ENCODE results near the gene PFDN1.

PFDN1 gene

DNA sequence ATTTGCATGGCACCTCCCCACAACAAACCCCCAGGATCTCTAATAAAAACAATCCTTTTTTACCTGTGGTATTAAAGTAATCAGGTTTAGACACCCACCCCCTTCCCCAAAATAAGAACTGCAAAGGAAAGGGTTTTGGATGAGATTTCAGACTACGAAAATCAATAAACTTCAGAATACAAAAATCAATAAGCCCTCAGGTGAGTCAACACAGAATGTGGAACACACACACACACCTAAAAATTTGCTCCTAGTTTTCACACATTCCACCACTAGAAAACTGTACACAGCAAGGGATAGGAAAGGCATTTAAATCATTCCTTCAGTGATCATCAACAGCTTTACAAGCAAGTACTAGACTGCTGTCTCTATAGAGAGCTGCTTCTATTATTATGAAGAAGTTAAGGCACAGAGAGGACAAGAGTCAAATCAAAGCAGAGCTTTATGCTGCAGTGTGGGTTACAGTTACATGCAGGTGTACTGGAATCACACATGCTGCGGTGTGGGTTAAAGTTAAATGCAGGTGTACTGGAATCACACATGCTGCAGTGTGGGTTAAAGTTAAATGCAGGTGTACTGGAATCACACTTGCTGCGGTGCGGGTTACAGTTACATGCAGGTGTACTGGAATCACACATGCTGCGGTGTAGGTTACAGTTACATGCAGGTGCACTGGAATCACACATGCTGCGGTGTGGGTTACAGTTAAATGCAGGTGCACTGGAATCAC, 36.3 kb downstream of the PFDN1 start:
- in situ Hi-C loops (cut with MboI; ENCODE audit: low pct_unique_long_range_greater_than_20kb, low sequenced_read_pairs), result no loop called here
- DNase-seq, result no peak

DNA sequence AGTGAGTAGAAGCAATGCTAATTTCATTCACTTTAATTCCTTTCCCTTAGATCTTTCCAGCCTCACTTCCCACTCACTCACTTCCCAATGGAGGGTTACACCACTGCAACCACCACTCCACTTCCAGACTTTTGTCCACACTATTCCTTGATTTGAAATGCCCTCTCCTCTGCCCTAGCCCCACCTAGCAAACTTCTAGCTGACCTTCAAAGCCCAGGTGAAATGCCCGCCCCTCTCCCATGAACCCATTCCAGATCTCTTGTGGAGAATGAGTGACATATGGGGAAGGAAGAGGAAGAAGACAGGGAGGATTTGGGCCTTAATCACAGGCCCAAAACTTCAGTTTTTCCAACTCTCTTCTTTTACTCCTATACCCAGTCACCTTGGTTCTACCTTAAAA, 37.1 kb downstream of the PFDN1 start:
- in situ Hi-C loops (cut with MboI; ENCODE audit: low pct_unique_long_range_greater_than_20kb, low sequenced_read_pairs), result no loop called here
- DNase-seq, result no peak

GRCh38 chr5:140262839-140263238, 40.1 kb downstream of the PFDN1 start:
- in situ Hi-C loops (cut with MboI; ENCODE audit: low pct_unique_long_range_greater_than_20kb, low sequenced_read_pairs), result no loop called here
- DNase-seq, result no peak

GRCh38 chr5:140262221-140262620, 40.7 kb downstream of the PFDN1 start:
- in situ Hi-C loops (cut with MboI; ENCODE audit: low pct_unique_long_range_greater_than_20kb, low sequenced_read_pairs), result no loop called here

DNA sequence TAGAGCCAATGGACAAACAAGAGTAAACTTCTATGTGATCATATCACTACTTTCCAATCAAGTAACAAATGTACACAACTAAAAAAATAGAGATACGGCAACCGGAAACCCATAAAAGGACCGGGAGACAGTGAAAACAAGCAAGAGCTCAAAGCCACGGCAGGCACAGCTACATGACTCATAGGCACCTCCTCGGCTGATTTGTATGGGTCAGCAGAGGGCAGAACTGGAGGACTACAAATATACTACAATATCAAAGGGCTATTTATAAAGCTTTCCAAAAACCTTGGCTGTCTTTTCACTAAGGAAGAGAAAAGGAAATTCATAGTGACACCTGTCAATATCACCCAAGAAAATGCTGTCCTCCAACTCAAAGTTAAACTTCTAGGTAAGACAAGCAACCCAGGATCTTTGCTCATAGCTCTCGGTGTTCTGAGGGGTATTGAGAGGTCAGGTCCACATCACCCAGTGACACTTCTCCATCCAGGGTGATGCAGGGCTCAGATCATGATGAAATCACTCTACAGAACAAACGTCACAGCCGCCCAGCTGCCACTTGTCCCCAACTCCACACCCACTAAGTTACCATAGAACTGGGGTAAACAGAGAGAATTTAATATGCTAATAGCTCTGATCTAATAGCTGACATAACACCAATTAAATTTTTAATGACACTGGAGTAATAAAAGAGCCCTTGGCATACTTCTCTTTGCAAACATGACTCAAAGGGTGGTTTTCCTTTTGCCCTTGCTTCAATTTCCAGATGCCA, 41.3 kb downstream of the PFDN1 start:
- no peak for DNase-seq
- in situ Hi-C loops (cut with MboI; ENCODE audit: low pct_unique_long_range_greater_than_20kb, low sequenced_read_pairs), result no loop called here

More at GRCh38 chr5:140262221-140262620, 40.7 kb downstream of the PFDN1 start:
- no peak for DNase-seq

- in situ Hi-C loops (cut with MboI; ENCODE audit: low pct_unique_long_range_greater_than_20kb, low sequenced_read_pairs), result no loop called here
These were observed 42.7 kb downstream of the PFDN1 start for GRCh38 chr5:140260089-140260656.

DNA sequence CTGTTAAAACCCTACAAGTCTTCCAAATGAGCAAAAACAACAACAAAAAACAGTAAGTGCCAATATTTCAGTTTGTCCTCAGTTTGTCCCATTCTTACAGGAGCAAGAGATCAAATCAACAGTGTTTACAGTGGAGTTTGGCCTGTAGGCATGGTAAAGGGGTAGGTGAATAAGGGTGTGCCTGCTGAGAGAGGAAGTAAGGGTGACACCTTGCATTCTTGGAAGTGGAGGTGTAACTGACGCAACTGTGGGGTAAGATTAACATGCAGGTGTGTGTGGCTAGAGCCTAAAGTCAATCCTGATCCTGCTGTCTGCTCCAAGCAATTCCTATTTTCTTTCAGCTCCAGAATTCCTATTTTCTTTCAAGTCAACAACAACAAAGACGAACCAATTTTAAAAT, 43.4 kb downstream of the PFDN1 start:
- in situ Hi-C loops (cut with MboI; ENCODE audit: low pct_unique_long_range_greater_than_20kb, low sequenced_read_pairs), result no loop called here
- no peak for DNase-seq

More at GRCh38 chr5:140260089-140260656, 42.7 kb downstream of the PFDN1 start:
- DNase-seq, result no peak

DNA sequence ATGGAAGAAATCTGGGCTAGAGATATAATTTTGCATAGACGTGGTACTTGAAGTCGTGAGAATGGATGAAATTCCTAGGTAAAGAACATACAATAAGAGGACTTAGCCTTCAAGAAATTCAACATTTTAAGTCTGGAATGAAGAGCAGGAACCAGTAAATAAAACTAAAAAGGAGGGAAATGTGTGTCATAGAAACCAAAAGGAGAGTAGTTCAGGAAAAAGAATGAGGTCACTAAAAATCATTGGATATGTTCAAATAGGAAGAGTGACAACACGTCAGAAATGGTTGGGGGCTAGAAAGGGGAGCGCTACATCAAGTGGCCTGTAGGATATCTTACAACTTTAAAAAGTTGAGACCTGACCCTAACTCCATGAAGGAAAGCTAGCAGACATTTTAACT, 44.0 kb downstream of the PFDN1 start:
- DNase-seq, result no peak
- in situ Hi-C loops (cut with MboI; ENCODE audit: low pct_unique_long_range_greater_than_20kb, low sequenced_read_pairs), result no loop called here

DNA sequence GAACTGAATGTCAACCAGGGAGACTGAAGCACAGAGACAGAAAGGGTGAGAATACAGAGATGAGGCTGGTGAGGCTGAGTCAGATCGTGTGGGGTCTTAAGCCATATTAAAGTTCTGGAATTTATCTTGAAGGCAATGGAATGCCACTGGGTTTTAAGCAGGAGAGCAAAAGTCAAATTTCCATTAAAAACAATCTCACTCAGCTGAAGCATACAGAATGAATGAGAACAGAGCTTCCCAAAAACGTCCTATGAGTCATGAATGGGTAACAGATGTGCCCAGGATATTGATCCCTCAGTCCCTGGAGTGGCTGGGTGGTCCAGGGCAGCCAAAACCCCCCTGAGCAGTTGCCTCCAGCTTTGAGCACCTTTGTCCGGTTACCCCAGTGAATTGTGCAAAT, 44.9 kb downstream of the PFDN1 start:
- in situ Hi-C loops (cut with MboI; ENCODE audit: low pct_unique_long_range_greater_than_20kb, low sequenced_read_pairs), result no loop called here
- DNase-seq, result no peak

DNA sequence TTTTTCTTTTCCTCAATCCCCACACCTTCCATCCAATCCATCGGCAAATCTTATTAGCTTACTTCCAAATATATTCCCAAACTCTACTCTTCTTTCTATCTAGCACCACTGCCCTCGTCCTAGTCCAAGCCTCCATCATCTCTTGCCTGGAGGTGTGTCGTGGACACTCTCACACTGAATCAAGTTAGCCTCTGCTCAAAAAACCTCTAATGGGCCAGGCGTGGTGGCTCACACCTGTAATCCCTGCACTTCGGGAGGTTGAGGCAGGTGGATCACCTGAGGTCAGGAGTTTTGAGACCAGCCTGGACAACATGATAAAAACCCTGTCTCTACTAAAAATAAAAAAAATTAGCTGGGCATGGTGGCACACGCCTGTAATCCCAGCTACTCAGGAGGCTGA, 46.2 kb downstream of the PFDN1 start:
- DNase-seq, result no peak
- in situ Hi-C loops (cut with MboI; ENCODE audit: low pct_unique_long_range_greater_than_20kb, low sequenced_read_pairs), result no loop called here

GRCh38 chr5:140255460-140256157, 47.3 kb downstream of the PFDN1 start:
- in situ Hi-C loops (cut with MboI; ENCODE audit: low pct_unique_long_range_greater_than_20kb, low sequenced_read_pairs), result no loop called here
- no peak for DNase-seq

GRCh38 chr5:140253985-140254384, 48.9 kb downstream of the PFDN1 start:
- in situ Hi-C loops (cut with MboI; ENCODE audit: low pct_unique_long_range_greater_than_20kb, low sequenced_read_pairs), result no loop called here
- no peak for DNase-seq

GRCh38 chr5:140252470-140253126, 50.3 kb downstream of the PFDN1 start:
- in situ Hi-C loops (cut with MboI; ENCODE audit: low pct_unique_long_range_greater_than_20kb, low sequenced_read_pairs), result no loop called here
- no peak for DNase-seq

GRCh38 chr5:140251527-140251973, 51.4 kb downstream of the PFDN1 start:
- in situ Hi-C loops (cut with MboI; ENCODE audit: low pct_unique_long_range_greater_than_20kb, low sequenced_read_pairs), result no loop called here
- peak; percentile 81 for DNase-seq

GRCh38 chr5:140250386-140250785, 52.5 kb downstream of the PFDN1 start:
- DNase-seq, result no peak
- in situ Hi-C loops (cut with MboI; ENCODE audit: low pct_unique_long_range_greater_than_20kb, low sequenced_read_pairs), result no loop called here

GRCh38 chr5:140249536-140249935, 53.4 kb downstream of the PFDN1 start:
- in situ Hi-C loops (cut with MboI; ENCODE audit: low pct_unique_long_range_greater_than_20kb, low sequenced_read_pairs), result loop anchor here (10.0 to 25.0 kb wide), 2 partner anchors 105 to 463 kb away; partner anchors contain the start of gene ZMAT2
- no peak for DNase-seq

DNA sequence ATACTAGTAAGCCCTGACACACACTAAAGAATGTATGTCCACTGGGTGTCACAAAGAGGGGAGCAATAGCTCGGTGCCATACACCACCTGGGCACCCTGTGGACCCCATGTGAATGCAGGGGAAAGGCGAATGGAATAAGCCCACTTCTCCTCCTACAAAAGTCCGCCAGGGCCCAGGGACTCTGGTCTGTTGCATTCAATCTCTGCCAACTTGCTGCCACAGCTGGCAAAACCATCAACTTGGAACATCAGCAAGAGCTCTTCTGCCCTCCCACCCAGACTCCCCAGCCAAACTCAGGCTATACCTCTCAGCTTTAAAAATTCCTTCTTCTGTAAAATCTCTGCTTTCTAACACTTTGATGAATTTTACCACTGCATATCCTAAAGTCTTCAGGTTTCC, 54.5 kb downstream of the PFDN1 start:
- in situ Hi-C loops (cut with MboI; ENCODE audit: low pct_unique_long_range_greater_than_20kb, low sequenced_read_pairs), result loop anchor here (10.0 to 25.0 kb wide), 2 partner anchors 106 to 464 kb away; partner anchors contain the start of gene ZMAT2
- DNase-seq, result no peak

DNA sequence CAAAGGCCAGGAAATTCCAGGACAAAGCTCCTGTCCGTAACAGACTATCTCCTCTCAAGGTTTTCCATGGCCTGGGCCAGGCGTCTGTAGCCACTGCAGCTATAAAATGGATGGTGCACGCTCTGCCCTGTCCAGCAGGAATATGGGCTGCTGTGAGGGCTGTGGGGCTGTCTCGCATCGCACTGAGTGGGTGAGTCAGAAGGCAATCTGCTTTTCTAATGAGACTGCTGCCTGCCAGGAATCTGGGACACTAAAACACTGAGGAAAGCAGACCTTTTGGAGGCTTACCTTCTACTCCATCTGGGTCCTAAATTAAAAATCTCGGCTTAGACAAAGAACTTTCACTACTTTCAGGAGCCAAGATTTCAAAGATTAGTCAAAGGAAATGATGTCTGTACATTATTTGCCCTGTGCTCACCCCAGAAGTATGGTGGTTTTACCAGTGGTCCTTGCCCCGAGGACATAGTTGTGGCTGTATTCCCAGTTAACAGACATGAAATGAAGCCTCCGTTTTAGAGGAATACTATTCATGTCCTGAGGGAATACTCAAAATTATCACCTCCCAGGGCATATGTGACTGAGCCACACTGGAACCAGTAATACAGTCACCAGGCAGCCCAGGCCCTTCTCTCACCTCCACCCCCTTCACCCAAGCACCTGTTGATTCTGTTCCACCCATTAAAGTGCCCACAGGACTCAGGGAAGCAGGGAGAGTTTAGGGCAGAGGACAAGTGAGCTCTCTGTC, 56.4 kb downstream of the PFDN1 start:
- in situ Hi-C loops (cut with MboI; ENCODE audit: low pct_unique_long_range_greater_than_20kb, low sequenced_read_pairs), result loop anchor here (10.0 to 25.0 kb wide), 2 partner anchors 108 to 466 kb away; partner anchors contain the start of gene ZMAT2
- DNase-seq, result no peak

All from KBM-7 (cell line).